ENCODE results near the gene MEX3D. TPM values are rescaled to one million over a fixed set of nuclear protein-coding genes. Genes with fewer than 3 reads are reported as not detected.

MEX3D gene
- total and polyA plus RNA-seq, 2 donors (not counting 1 experiment from before 2014, with no cell fraction given), result 0.73 to 3.0 TPM

GRCh38 chr19:1585243-1585580 lies 17.1 kb upstream of the MEX3D start:
- CTCF ChIA-PET, result no interaction called here
- peaks cover 5% of the 10 kb centered on the region for H3K4me1 Mint-ChIP-seq
- Histone ChIP-seq H4K20me1 (ENCODE audit: control insufficient read depth, insufficient read depth, low read length, poor library complexity, severe bottlenecking) (peaks cover 69% of the 10 kb centered on the region), H3K36me3 (replicated peaks in 1 of 2; ENCODE audit: control extremely low read depth in 1 of 2, control insufficient read depth in 1 of 2, extremely low read depth in 1 of 2, insufficient read depth in 2 of 2, low read length in 1 of 2) (peaks cover 0 to 39% of the 10 kb centered on the region in 2 experiments), H3K9me3 (ENCODE audit: control extremely low read depth in 1 of 3, control insufficient read depth in 2 of 3, insufficient read depth in 1 of 3, low read length in 2 of 3) (no peaks in the 10 kb centered on the region), H3K4me3 (ENCODE audit: control extremely low read depth in 1 of 5, extremely low read depth in 1 of 5, insufficient read depth in 1 of 5, low read depth in 2 of 5, low read length in 4 of 5) (no peak overlapping the region), H3K79me2 (ENCODE audit: control insufficient read depth, insufficient read depth, low read length) (peaks cover 93% of the 10 kb centered on the region), H3K4me1 (ENCODE audit: control insufficient read depth in 2 of 2, insufficient read depth in 2 of 2, low read length in 2 of 2) (peaks cover 0 to under 1% of the 10 kb centered on the region in 2 donors), H3K27ac (ENCODE audit: low read length in 2 of 2) (no peak overlapping the region), H3K27me3 (replicated peaks in 1 of 4; ENCODE audit: control extremely low read depth in 1 of 4, control insufficient read depth in 3 of 4, insufficient read depth in 4 of 4, low read length in 3 of 4) (no peaks in the 10 kb centered on the region), H3K4me2 (replicated peaks; ENCODE audit: low read depth, low read length, poor library complexity, severe bottlenecking) (no peak overlapping the region), H3K9ac (ENCODE audit: low read length) (no peak overlapping the region), H2AFZ (ENCODE audit: insufficient read depth, low read depth, low read length, poor library complexity, severe bottlenecking) (no peak overlapping the region)
- POLR2A ChIA-PET, result no interaction called here
- TF ChIP-seq, protein P1, sequence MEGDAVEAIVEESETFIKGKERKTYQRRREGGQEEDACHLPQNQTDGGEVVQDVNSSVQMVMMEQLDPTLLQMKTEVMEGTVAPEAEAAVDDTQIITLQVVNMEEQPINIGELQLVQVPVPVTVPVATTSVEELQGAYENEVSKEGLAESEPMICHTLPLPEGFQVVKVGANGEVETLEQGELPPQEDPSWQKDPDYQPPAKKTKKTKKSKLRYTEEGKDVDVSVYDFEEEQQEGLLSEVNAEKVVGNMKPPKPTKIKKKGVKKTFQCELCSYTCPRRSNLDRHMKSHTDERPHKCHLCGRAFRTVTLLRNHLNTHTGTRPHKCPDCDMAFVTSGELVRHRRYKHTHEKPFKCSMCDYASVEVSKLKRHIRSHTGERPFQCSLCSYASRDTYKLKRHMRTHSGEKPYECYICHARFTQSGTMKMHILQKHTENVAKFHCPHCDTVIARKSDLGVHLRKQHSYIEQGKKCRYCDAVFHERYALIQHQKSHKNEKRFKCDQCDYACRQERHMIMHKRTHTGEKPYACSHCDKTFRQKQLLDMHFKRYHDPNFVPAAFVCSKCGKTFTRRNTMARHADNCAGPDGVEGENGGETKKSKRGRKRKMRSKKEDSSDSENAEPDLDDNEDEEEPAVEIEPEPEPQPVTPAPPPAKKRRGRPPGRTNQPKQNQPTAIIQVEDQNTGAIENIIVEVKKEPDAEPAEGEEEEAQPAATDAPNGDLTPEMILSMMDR (IDR thresholded peaks at IDR 0.05), result no peak
- no peak for TF ChIP-seq EZH2 (IDR thresholded peaks at IDR 0.05; ENCODE audit: borderline replicate concordance, insufficient read depth, low read depth, low read length, poor library complexity, severe bottlenecking)
- H3K4me3 Mint-ChIP-seq, result no peak overlapping the region
- H3K27ac Mint-ChIP-seq, result no peak overlapping the region
- DNase-seq (no peak), ATAC-seq (ENCODE audit: low read depth) (no peak)
- WGBS (ENCODE audit: insufficient coverage), result 95% methylated on average over 13 of the region's 13 CpGs
- H3K27me3 Mint-ChIP-seq, result no peaks in the 10 kb centered on the region
- intact Hi-C loops (cut with micrococcal nuclease), result no loop called here
- no peaks in the 10 kb centered on the region for H3K9me3 Mint-ChIP-seq (ENCODE audit: insufficient read depth)

GRCh38 chr19:1584500-1585242 lies 16.5 kb upstream of the MEX3D start:
- H3K27me3 ChIP-seq (replicated peaks in 1 of 4; ENCODE audit: control extremely low read depth in 1 of 4, control insufficient read depth in 3 of 4, insufficient read depth in 4 of 4, low read length in 3 of 4), result no peaks in the 10 kb centered on the region
- H3K4me1 Mint-ChIP-seq, result peaks cover 3% of the 10 kb centered on the region
- H3K79me2 ChIP-seq (ENCODE audit: control insufficient read depth, insufficient read depth, low read length), result peaks cover 88% of the 10 kb centered on the region
- no peaks in the 10 kb centered on the region for H3K4me1 ChIP-seq (ENCODE audit: control insufficient read depth in 2 of 2, insufficient read depth in 2 of 2, low read length in 2 of 2)
- H3K4me3 Mint-ChIP-seq, result no peak overlapping the region
- intact Hi-C loops (cut with micrococcal nuclease), result no loop called here
- ChIA-PET POLR2A (no interaction called here), CTCF (no interaction called here)
- no peaks in the 10 kb centered on the region for H3K9me3 Mint-ChIP-seq (ENCODE audit: insufficient read depth)
- ATAC-seq (ENCODE audit: low read depth) (no peak), DNase-seq (no peak)
- no peak overlapping the region for H3K9ac ChIP-seq (ENCODE audit: low read length)
- no peak overlapping the region for H3K4me2 ChIP-seq (replicated peaks; ENCODE audit: low read depth, low read length, poor library complexity, severe bottlenecking)
- H4K20me1 ChIP-seq (ENCODE audit: control insufficient read depth, insufficient read depth, low read length, poor library complexity, severe bottlenecking), result peaks cover 64% of the 10 kb centered on the region
- H3K27me3 Mint-ChIP-seq, result no peaks in the 10 kb centered on the region
- peak overlapping the region; percentile 59 for H3K27ac Mint-ChIP-seq
- H3K9me3 ChIP-seq (ENCODE audit: control extremely low read depth in 1 of 3, control insufficient read depth in 2 of 3, insufficient read depth in 1 of 3, low read length in 2 of 3), result no peaks in the 10 kb centered on the region
- WGBS (ENCODE audit: insufficient coverage), result 97% methylated on average over 87 of the region's 87 CpGs
- no peak overlapping the region for H3K4me3 ChIP-seq (ENCODE audit: control extremely low read depth in 1 of 5, extremely low read depth in 1 of 5, insufficient read depth in 1 of 5, low read depth in 2 of 5, low read length in 4 of 5)
- H3K36me3 ChIP-seq (replicated peaks in 1 of 2; ENCODE audit: control extremely low read depth in 1 of 2, control insufficient read depth in 1 of 2, extremely low read depth in 1 of 2, insufficient read depth in 2 of 2, low read length in 1 of 2), result peaks cover 0 to 42% of the 10 kb centered on the region in 2 experiments
- no peak overlapping the region for H2AFZ ChIP-seq (ENCODE audit: insufficient read depth, low read depth, low read length, poor library complexity, severe bottlenecking)
- no peak overlapping the region for H3K27ac ChIP-seq (ENCODE audit: low read length in 2 of 2)
- TF ChIP-seq EZH2 (IDR thresholded peaks at IDR 0.05; ENCODE audit: borderline replicate concordance, insufficient read depth, low read depth, low read length, poor library complexity, severe bottlenecking), result no peak
- TF ChIP-seq, protein P1 (IDR thresholded peaks at IDR 0.05), result no peak
